ENCODE results near the gene LYST. TPM values are rescaled to one million over a fixed set of nuclear protein-coding genes. Genes with fewer than 3 reads are reported as not detected.

LYST gene
- total RNA-seq, 4 donors from 2014 or later: 27.8 to 128 (median 41.3) TPM

DNA sequence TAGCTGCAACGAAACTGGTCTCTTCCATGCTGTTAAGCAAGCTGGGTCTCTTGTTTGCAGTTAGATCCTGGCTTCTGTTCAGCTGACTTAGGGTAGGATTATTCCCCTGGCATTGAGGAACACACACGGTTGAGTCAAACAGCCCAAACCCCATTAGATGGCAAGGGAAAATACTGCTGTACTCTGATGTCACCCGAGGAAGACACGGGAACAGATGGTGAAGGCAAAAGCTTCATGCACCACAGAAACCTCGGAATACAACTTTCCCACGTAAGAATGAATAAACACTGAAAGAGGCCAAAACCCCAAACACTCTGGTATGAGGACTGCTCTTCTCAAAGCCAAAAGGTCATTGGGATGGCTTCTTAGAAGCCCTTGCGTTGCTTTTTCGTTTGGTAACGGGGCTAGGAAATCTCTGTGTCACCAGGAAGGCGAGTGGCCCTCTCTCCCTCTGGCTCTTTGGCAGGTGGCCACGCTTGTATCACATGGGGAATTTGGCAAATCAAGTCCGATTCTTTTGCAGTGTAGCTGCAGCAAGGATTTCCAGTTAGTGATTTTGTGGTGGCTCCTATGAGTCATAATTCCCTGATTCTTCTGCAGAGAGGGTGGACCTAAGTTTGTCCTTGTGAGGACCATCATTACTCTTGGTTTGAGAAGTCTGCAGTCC is 16.7 kb upstream of the LYST start:
- DNase-seq (ENCODE audit: low spot score) (peak; percentile 83), ATAC-seq (ENCODE audit: low FRiP score) (peak; percentile 73)
- TF ChIP-seq, protein P1, sequence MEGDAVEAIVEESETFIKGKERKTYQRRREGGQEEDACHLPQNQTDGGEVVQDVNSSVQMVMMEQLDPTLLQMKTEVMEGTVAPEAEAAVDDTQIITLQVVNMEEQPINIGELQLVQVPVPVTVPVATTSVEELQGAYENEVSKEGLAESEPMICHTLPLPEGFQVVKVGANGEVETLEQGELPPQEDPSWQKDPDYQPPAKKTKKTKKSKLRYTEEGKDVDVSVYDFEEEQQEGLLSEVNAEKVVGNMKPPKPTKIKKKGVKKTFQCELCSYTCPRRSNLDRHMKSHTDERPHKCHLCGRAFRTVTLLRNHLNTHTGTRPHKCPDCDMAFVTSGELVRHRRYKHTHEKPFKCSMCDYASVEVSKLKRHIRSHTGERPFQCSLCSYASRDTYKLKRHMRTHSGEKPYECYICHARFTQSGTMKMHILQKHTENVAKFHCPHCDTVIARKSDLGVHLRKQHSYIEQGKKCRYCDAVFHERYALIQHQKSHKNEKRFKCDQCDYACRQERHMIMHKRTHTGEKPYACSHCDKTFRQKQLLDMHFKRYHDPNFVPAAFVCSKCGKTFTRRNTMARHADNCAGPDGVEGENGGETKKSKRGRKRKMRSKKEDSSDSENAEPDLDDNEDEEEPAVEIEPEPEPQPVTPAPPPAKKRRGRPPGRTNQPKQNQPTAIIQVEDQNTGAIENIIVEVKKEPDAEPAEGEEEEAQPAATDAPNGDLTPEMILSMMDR (IDR thresholded peaks at IDR 0.05): no peak

DNA sequence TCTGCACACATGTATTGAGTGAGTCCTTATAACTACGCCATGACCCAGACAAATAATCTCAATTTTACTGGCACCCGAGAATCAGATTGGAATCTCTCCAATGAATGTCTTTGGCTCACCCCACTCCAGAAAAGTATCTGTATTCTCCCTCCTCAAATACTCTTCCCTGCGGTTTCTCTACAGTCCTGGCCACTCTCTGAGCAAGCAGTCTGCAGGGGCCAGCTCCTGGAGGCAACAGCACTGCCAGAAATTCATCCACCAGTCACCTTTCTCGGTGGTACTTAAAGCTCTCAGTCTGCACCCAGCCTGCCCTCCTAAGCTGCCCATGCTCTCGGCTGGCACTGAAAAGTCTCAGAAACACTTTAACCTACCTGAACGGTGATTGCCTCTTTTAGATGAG is 16.1 kb upstream of the LYST start:
- DNase-seq (ENCODE audit: low spot score): no peak
- no peak for ATAC-seq (ENCODE audit: low FRiP score)
- TF ChIP-seq, protein P1 (IDR thresholded peaks at IDR 0.05): no peak

DNA sequence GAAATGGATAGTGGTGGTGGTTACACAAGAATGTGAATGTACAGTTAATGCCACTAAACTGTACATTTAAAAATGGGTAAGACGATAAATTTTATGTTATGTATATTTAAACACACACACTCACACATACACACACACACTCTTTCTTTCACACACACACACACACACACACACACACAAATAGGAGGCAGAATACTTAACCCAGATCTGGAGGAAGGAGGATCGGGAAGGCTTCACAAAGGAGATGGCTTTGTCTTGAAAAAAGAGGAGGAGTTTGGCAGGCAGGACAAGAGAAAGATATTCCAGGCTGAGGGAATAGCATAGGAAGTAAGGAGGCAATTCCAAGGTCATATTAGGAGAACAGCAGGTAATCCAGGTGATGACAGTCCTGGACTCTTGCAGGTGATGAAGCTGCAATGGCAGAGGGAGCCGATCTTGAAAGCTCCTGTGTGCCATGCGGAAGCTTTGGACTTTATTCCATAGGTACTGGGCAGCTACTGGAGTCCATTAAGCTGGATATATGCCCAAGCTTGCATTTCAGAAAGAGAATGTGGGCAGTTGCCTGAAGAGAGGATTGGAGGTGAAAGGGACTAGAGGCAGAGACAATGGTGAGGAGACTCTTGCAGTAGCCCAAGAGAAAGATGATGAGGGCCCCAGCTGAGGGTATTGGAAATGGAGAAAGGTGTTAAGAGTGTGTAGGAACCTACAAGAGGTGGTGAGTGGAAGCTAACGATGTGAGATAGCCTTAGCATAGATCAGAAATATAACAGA is 15.4 kb upstream of the LYST start:
- TF ChIP-seq, protein P1 (IDR thresholded peaks at IDR 0.05): no peak
- DNase-seq (ENCODE audit: low spot score) (no peak), ATAC-seq (ENCODE audit: low FRiP score) (no peak)

DNA sequence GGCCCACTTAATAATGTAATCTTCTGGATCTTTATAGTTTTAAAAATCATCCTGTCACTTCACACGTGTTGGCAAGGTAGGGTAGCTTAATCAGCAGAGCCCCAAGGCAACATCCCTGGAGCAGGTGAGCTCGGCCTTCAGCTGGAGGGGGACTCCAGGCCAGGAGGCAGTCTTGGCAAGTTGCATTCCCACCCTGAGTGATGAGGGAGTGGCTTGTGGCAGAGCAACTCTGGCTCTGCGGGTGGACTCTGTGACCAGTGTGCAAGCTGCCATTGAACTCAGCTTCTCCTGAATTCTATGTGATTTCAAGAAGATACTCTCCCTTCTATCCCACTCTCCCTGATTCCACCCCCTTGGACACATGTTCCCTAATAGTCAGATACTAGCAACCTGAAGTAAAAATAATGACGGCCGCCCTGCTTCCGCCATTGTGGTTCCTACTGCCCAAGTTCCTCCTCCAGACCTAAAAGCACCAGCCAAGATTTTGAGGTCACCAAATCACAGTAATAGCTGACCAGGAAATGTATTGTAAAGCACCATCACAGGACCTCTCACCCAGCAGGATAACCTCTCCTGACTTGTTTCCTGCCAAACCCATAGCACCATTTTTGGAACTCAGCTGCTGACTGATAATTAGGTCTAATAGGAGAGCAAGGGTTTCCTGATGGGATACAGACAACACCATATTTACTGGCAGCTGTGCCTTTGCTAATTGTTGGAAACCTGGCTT is 11.5 kb upstream of the LYST start:
- TF ChIP-seq, protein P1 (IDR thresholded peaks at IDR 0.05): no peak
- no peak for DNase-seq (ENCODE audit: low spot score)
- ATAC-seq (ENCODE audit: low FRiP score): no peak

DNA sequence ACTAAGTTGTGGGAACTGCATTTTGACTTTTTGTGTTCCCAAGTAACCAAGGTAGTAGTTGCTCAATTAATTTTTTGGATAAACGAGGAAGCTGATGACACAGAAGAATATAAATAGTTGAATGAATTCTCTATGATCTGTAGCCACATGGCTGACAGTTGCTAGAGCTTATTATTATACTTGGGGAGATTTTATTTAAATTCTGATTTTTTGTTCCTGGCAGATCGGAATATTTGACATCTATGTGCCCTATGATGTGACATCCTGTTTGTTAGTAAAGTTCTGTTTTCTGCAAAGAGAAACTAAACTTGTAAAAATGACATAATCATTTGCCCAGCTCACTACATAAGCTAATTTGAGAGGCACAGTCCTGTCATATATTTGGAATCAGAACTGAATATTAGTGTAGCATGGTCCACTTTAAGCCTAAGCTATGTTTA is 9.7 kb upstream of the LYST start:
- TF ChIP-seq, protein P1 (IDR thresholded peaks at IDR 0.05): no peak
- DNase-seq (ENCODE audit: low spot score): no peak
- no peak for ATAC-seq (ENCODE audit: low FRiP score)

DNA sequence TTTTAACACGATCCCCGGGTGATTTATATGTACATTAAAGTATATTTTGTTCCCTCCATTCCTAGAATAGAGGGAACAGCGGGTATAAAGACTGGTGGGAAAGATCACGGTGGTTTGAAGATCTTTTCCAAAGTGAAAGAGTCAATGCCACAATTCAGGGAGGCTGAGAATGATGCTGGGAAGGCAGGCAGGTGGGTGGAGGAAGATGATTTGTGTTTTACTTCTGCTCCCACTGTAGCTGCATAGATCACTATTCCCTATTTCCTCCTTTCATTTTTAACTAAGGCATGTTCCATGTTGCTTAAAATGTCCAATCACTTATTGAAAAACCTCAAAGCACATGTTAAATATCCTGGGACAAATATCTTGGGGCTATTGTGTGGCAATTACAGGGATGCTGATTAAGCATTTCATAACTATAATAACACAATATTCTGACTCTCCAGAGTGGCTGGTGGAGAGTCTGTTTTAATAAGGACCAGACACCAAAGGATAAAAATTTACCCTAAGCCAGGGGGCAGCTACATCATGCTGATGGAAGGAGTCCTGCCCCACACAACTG is 8.4 kb upstream of the LYST start:
- no peak for ATAC-seq (ENCODE audit: low FRiP score)
- no peak for DNase-seq (ENCODE audit: low spot score)
- TF ChIP-seq, protein P1 (IDR thresholded peaks at IDR 0.05): no peak
